ENCODE data around the gene MRPS35.

MRPS35 gene

DNA sequence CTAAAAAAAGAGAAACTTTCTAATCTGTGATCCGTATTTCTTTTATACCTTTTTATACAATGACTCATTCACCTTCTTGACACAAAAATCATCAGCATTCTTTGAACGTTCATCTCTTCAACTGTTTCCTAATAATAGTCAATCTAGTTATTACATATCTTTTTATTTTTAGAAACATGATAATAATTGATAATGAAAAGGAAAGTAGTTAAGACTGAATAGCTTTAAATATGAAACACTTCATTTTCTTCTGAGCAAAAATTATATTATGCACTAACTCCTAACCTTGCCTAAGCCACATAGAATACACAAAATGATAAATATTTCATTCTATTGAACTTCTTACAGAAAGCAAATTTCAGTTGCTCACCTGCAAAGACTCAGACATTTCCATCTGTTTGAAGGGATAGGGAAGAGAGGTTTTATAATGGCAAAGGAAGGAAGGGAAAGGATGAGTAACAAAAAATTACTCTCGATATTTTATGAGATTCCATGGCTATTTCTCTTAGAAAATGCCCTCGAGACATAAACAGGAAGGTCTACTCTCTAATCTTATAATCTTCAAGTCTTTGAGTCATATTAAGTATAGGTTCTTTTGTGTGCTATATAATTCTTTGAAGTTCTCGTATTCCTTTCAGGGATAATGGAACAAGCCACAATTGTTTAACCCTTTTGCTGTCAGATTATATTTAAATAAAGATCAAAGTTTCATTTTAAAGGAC is 61.9 kb downstream of the MRPS35 start:
- FAIRE-seq: no peak

- FAIRE-seq: no peak
These were observed 66.5 kb downstream of the MRPS35 start for GRCh38 chr12:27777141-27777540.

DNA sequence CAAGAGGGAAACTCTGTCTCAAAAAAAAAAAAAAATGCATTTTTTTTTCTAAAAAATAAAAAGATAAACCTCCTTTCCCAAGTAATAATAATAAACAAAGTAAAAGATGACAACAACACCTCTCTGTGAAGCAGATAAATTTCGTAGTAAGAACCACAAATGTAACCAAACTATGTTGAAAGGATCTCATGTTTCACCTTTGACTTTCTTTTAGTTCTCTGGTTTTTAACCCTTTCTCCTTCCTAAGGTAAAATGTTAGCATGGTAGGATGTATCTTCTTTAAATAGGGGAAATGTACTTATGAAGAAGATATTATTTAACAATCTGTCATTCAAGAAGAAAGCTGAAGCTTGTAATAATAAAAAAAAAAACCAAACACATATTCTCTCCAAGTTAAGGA is 67.6 kb downstream of the MRPS35 start:
- no peak for FAIRE-seq

GRCh38 chr12:27779416-27779919 is 68.8 kb downstream of the MRPS35 start:
- no peak for FAIRE-seq

GRCh38 chr12:27779920-27780611 is 69.4 kb downstream of the MRPS35 start, which contains the start of the genes KLHL42 and MANSC4:
Gene KLHL42, plus strand, starts transcription at chr12:27780233. Its CDS starts 98 bp downstream, at chr12:27780331.
Gene MANSC4, minus strand, starts transcription at chr12:27780236. Its CDS starts 8,960 bp downstream, at chr12:27771276.
- no peak for FAIRE-seq

- FAIRE-seq: no peak
These were observed 70.2 kb downstream of the MRPS35 start for GRCh38 chr12:27780612-27781408.

DNA sequence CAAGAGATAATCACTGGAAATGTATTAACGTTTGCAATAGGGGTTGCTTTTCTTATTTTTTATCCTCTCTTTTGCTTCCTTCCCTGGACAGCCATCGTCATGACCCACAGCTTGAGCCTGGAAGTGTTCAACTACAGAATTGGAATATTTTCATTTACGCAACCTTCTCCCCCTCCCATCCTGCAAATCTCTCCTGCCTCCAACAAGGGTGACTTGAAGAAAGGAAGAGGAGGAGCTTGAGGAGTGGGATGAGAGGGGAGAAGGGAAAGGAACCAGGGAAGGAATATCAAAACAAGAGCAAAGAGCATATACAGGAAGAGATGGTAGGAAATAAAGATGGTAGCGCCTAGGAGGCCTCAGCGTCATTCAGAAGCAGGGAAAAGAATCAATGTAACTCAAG is 71.0 kb downstream of the MRPS35 start:
- no peak for FAIRE-seq

DNA sequence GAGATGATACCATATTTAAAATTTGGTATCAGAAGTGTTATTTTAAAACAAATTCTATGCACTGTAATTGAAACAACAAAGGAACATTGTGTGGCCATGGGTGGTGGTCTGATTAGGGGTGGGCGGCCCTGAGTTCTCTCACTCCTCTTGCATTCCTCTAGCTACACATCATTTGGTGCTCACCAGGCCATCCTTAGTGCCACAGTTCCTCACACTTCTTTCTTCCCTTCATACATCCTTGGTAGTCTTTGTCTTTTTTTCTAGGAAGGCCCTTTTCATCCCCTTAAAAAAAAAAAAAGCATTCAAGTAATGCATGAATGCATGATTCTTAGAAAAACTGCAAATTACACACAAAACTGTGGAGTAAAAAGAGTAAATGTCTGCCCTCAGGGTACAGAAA is 71.8 kb downstream of the MRPS35 start:
- FAIRE-seq: no peak

GRCh38 chr12:27785882-27786570 is 75.4 kb downstream of the MRPS35 start:
- no peak for FAIRE-seq

DNA sequence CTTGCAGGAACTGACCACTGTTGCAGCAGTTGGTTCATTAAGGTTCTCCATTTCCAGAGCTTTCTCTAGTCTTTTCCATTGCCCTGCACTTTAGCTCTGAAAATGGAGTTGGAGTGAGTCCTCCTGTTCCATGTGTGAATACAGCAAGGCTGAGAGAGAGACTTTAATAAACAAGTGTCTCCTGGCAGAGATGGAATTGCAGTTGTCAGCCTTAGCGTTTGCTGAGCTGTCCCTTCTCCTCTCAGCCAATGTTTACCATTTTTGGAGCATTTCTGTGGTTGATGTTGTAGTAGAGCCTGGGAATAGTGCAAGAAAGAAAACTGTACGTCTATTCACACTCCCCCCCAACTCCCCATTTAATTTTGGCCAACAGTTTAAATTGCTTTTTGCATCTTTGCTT is 76.9 kb downstream of the MRPS35 start:
- no peak for FAIRE-seq

GRCh38 chr12:27790179-27790578 is 79.5 kb downstream of the MRPS35 start:
- FAIRE-seq: no peak

GRCh38 chr12:27794818-27795584 is 84.4 kb downstream of the MRPS35 start:
- no peak for FAIRE-seq

GRCh38 chr12:27796128-27796527 is 85.5 kb downstream of the MRPS35 start:
- FAIRE-seq: no peak

GRCh38 chr12:27797301-27798025 is 86.8 kb downstream of the MRPS35 start:
- no peak for FAIRE-seq

GRCh38 chr12:27800819-27801218 is 90.2 kb downstream of the MRPS35 start:
- FAIRE-seq: no peak

DNA sequence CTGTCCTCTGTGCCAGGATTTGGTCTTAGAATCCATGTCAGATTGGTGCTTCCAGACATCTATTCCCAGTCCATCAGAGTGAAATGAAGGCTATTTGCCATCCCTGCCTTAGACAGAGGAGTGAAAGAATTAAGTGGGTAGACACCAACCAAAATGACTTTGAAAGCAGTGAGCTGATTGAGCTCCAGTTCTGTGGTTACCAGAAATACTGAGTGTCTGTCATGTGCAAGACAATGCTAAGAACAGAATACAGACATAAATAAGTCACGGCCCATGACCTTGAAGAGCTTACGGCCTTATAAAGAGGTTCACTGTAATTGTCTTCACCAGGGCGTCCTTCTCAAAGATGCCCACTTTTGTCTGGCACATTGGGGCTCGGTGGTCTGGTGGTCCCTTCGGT is 91.0 kb downstream of the MRPS35 start:
- no peak for FAIRE-seq

DNA sequence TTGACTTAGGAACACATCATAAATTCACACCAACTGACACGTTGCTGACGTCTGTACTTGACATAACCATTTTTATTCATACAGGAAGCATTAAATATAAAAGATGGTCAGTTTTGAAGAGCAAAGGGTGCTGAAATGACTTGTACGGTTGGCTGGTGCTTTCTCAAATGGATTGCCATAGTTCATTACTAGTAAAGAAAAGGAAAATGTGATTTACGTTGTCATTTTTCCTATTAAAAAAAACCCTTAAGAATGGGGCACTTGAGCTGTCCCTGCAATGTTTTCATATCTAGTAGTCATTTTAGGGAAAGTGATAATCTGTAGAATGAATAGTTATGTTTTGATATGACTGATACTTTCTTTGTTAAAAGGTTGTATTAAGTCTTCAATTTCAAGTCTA is 91.9 kb downstream of the MRPS35 start:
- FAIRE-seq: no peak

GRCh38 chr12:27802936-27803335 is 92.3 kb downstream of the MRPS35 start:
- FAIRE-seq: no peak

DNA sequence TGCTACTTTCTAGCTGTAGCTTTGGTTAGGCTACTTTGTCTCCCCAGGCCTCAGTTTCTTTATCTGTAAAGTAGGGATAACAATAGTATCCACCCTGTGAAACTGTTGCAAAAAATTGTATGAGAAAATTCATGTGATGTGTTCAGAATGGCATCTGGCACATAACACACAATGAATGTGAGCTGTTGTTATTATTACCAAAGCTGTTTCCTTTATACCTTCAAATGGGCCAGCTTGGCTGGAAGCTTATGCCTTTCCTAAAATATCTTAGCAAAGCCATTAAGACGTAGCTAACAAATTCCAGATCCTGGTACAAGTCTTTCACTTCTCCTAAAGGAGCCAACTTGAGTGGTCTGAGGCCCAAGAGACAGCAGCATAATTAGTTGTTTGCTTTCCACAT is 94.6 kb downstream of the MRPS35 start:
- no peak for FAIRE-seq

Data from colon (tissue), 2 donors.